SK-N-SH treated with all-trans-retinoic acid at 6 μM for 48 hours (cell line): ENCODE data around the gene FOXP3.

Experiments used
- ATAC-seq: fragments of 200-7000 bp; cut with Tn5 transposase; 3 replicates; pipeline ENCODE4 v1.9.1; 2020; ENCODE audit warnings: mild to moderate bottlenecking, moderate library complexity
- ARNTL ChIP-seq: fragments of 450-650 bp; formaldehyde crosslinking; IDR thresholded peaks from 2 replicates; pipeline ENCODE4 v1.5.0; 2020; ENCODE audit warnings: low read depth, mild to moderate bottlenecking, moderate library complexity, borderline replicate concordance
- BACH2 ChIP-seq: fragments of 250-450 bp; sonication (Bioruptor Pico); IDR thresholded peaks from 2 replicates; pipeline ENCODE4 v1.9.0; 2021; ENCODE audit warnings: mild to moderate bottlenecking, borderline replicate concordance
- CSDC2 ChIP-seq: fragments of 250-450 bp; sonication (Bioruptor Pico); IDR thresholded peaks from 2 replicates; pipeline ENCODE4 v1.5.0; 2020; ENCODE audit warnings: mild to moderate bottlenecking, moderate library complexity
- CSRNP3 ChIP-seq: fragments of 250-450 bp; sonication (Bioruptor Pico); IDR thresholded peaks from 2 replicates; pipeline ENCODE4 v1.5.1; 2021; ENCODE audit warnings: mild to moderate bottlenecking, moderate library complexity
- ESRRG ChIP-seq: fragments of 250-450 bp; sonication (Bioruptor Pico); IDR thresholded peaks from 2 replicates; pipeline ENCODE4 v1.6.1; 2021; ENCODE audit warnings: mild to moderate bottlenecking
- ISL1 ChIP-seq: fragments of 250-450 bp; sonication (Bioruptor Pico); IDR thresholded peaks from 2 replicates; pipeline ENCODE4 v2.1.2; 2022; ENCODE audit warnings: mild to moderate bottlenecking, moderate library complexity
- PATZ1 ChIP-seq: fragments of 250-450 bp; sonication (Bioruptor Pico); IDR thresholded peaks from 2 replicates; pipeline ENCODE4 v1.8.0; 2020; ENCODE audit warnings: mild to moderate bottlenecking, moderate library complexity, borderline replicate concordance
- POU6F1 ChIP-seq: fragments of 250-450 bp; sonication (Bioruptor Pico); IDR thresholded peaks from 2 replicates; pipeline ENCODE4 v1.8.0; 2021; ENCODE audit warnings: low read depth, mild to moderate bottlenecking, moderate library complexity, borderline replicate concordance
- PPARA ChIP-seq: fragments of 250-450 bp; sonication (Bioruptor Pico); IDR thresholded peaks from 2 replicates; pipeline ENCODE4 v1.5.0; 2020; ENCODE audit warnings: mild to moderate bottlenecking, borderline replicate concordance
- RARB ChIP-seq: fragments of 250-450 bp; sonication (Bioruptor Pico); IDR thresholded peaks from 2 replicates; pipeline ENCODE4 v1.8.0; 2021; ENCODE audit warnings: mild to moderate bottlenecking, moderate library complexity
- TCF4 ChIP-seq: fragments of 250-450 bp; sonication (Bioruptor Pico); IDR thresholded peaks from 2 replicates; pipeline ENCODE4 v1.8.0; 2021; ENCODE audit warnings: mild to moderate bottlenecking, moderate library complexity, borderline replicate concordance
- TSHZ2 ChIP-seq: fragments of 250-450 bp; sonication (Bioruptor Pico); IDR thresholded peaks from 2 replicates; pipeline ENCODE4 v1.5.0; 2020; ENCODE audit warnings: mild to moderate bottlenecking, moderate library complexity
- ZC3H10 ChIP-seq: fragments of 250-450 bp; sonication (Bioruptor Pico); IDR thresholded peaks from 2 replicates; pipeline ENCODE4 v1.5.1; 2021; ENCODE audit warnings: mild to moderate bottlenecking, moderate library complexity
- ZFP3 ChIP-seq: fragments of 250-450 bp; sonication (Bioruptor Pico); IDR thresholded peaks from 2 replicates; pipeline ENCODE4 v1.5.0; 2020; ENCODE audit warnings: mild to moderate bottlenecking, moderate library complexity
- ZFP30 ChIP-seq: fragments of 450-650 bp; formaldehyde crosslinking; IDR thresholded peaks from 2 replicates; pipeline ENCODE4 v1.5.0; 2022; ENCODE audit warnings: mild to moderate bottlenecking, moderate library complexity
- ZNF565 ChIP-seq: fragments of 450-650 bp; formaldehyde crosslinking; conservative IDR thresholded peaks from 2 replicates; pipeline ENCODE4 v1.5.0; 2020; ENCODE audit warnings: low read depth, mild to moderate bottlenecking, moderate library complexity
- ZNF70 ChIP-seq: fragments of 450-650 bp; formaldehyde crosslinking; IDR thresholded peaks from 2 replicates; pipeline ENCODE4 v1.5.0; 2020; ENCODE audit warnings: mild to moderate bottlenecking, moderate library complexity
- ZNF8 ChIP-seq: fragments of 450-650 bp; formaldehyde crosslinking; IDR thresholded peaks from 2 replicates; pipeline ENCODE4 v1.5.0; 2020; ENCODE audit warnings: mild to moderate bottlenecking, moderate library complexity
- TF ChIP-seq, protein P1 (sequence below): fragments of 250-450 bp; sonication (Bioruptor Pico); IDR thresholded peaks from 2 replicates; pipeline ENCODE4 v1.5.1; 2020; ENCODE audit warnings: low read depth, mild to moderate bottlenecking, moderate library complexity

Gene FOXP3

DNA sequence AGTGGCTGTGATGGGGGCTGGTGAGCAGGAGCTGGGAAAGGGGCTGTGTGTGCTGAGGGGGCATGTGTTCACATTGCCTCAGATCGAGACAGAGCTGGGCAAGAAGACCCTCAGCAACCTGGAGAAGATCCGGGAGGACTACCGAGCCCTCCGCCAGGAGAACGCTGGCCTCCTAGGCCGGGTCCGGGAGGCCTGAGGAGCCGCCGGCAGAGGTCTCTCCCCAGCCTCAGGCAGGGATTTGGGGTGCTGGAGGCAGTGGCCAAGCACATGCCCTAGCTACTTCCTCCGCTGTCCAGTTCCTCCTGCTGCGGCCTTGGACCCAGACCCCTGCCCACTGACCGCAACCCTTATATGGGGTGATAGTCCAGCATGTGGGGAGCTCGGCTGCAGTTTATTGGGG lies 14.4 kb downstream of the FOXP3 start:
- ATAC-seq, result no peak
- TF ChIP-seq ARNTL (no peak), ZNF8 (CRISPR knock-in tag) (no peak), ZNF70 (no peak), ZC3H10 (no peak), CSDC2 (CRISPR knock-in tag) (no peak), ZFP3 (CRISPR knock-in tag) (no peak), ISL1 (CRISPR knock-in tag) (no peak), CSRNP3 (CRISPR knock-in tag) (no peak), PPARA (CRISPR knock-in tag) (no peak), BACH2 (CRISPR knock-in tag) (no peak), ESRRG (CRISPR knock-in tag) (no peak)

GRCh38 chrX:49249616-49250015 lies 14.9 kb downstream of the FOXP3 start:
- TF ChIP-seq, protein P1, sequence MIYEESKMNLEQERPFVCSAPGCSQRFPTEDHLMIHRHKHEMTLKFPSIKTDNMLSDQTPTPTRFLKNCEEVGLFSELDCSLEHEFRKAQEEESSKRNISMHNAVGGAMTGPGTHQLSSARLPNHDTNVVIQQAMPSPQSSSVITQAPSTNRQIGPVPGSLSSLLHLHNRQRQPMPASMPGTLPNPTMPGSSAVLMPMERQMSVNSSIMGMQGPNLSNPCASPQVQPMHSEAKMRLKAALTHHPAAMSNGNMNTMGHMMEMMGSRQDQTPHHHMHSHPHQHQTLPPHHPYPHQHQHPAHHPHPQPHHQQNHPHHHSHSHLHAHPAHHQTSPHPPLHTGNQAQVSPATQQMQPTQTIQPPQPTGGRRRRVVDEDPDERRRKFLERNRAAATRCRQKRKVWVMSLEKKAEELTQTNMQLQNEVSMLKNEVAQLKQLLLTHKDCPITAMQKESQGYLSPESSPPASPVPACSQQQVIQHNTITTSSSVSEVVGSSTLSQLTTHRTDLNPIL (CRISPR knock-in tag), result no peak
- no peak for ATAC-seq

GRCh38 chrX:49249071-49249470 lies 15.4 kb downstream of the FOXP3 start:
- TF ChIP-seq ZC3H10 (no peak), ZNF8 (CRISPR knock-in tag) (no peak), CSRNP3 (CRISPR knock-in tag) (no peak), POU6F1 (CRISPR knock-in tag) (no peak), PATZ1 (CRISPR knock-in tag) (no peak), TSHZ2 (CRISPR knock-in tag) (no peak), ZNF70 (no peak)
- ATAC-seq, result no peak

- no peak; the same call in 2 of the 3 replicates for ATAC-seq
- TF ChIP-seq CSRNP3 (CRISPR knock-in tag) (no peak), ZFP3 (CRISPR knock-in tag) (no peak), ZNF70 (no peak), TCF4 (no peak), ZFP30 (no peak), RARB (CRISPR knock-in tag) (no peak), ZNF565 (CRISPR knock-in tag) (no peak), PPARA (CRISPR knock-in tag) (no peak), ZC3H10 (no peak), POU6F1 (CRISPR knock-in tag) (no peak)
Measured at GRCh38 chrX:49247916-49248811, 16.3 kb downstream of the FOXP3 start.
